Measurements from ENCODE around the gene HOXA7.
A peak's percentile ranks its signal among the peaks of the same experiment; 100 is the strongest.

Gene HOXA7

DNA sequence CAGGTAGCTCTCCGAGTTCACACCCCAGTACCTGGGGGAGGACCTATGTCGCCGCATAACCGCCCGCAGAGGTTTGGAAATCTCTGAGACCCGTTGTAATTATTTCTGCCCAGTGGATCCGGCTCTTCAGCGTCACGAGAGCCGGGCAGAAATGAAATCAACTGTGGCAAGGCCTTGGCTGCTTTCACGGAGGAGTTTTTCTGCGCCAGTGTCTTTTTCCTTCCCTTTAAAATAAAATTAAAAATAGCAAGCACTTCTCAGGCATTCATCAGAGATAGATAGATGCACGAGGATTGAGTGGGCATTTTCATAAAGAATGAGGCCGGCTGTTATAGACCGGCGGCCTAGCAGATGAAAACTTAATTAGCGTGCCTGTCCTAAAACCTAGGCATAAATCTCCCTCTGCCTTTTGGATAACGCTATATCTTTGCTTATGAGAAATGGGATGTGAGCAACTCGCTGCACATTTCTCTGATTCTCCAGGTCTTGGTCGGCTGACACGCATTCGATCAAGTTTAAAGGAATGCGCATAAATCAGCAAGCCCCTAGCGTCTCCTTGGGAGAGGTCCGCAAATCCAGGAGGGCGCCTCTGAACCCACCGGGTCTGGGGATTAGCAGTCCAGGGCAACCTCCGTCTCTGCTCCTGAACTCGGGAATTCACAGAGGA lies 37.0 kb upstream of the HOXA7 start:
- no peak for DNase-seq

DNA sequence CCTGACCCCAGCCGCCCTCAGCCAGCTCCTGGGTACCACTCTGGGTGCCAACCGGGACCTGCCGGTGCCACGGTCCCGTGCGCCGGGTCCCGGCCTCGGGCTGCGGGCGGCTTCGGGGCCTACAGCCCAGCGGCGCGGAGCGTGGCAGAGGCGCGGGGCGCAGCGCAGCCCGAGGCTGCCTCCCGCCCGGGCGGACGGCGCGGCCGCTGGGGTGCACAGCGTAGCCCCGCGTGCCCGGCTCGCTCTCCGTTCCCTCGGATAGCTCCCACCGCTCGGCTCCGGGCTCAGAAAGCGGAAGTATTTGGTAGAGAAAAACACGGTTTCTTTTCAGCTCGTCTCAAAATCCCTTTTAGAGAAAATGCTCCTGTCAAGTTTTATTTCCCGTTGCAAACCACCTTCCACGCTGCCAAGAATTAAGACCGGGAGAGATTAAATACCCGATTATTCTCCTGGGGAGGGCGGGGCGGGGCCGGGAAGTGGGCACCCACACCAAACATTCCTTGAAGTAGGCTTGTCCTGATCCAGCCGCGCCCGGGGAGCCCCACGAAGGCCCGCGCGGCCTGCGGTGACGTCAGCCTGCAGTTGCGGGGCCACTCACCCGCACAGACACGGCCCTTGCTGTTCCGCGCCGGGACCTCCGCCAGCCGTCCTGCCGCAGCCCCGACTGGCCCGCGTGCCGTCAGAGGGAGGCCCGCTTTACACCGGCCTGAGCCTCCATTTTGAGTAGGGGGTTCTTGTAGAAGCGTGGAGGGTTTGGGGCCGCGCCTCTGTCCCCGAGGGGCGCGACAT lies 36.3 kb upstream of the HOXA7 start:
- peak in 1 of 2 donors; percentile 42 for DNase-seq

DNA sequence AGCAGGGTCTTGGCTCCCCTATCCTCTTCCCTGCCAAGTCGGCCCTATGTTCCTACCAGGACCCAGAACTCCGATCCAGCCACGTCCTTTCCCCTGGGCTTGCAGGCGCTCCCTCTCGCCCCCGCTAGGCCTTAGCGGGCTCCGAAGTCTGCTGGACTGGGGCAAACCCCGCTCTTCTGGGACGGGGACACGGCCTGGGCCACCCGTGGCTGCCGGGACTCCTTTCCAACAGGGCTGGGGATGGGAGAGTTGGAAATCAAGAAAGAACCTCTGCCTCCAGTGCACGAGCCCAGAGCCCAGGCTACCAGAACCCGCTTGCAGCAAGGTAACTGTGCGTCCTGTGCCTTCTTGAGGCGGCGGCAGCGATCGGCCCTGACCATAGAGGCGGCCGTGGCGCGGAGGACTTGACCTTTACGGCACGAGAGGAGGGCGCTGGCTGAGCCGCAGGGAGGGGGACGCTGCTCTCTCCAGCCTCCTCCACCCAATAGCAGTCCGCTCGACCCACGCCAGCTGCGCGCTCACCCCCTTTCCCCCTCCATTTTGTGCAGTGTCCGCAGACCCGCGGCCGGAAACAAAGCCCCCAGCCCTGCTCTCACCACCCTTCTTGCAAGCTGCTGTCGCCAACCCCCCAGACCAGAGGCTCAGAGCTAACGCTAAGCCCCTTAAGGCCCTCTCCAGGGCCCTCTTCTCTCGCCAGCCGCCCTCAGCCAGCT lies 35.5 kb upstream of the HOXA7 start:
- DNase-seq, result no peak

DNA sequence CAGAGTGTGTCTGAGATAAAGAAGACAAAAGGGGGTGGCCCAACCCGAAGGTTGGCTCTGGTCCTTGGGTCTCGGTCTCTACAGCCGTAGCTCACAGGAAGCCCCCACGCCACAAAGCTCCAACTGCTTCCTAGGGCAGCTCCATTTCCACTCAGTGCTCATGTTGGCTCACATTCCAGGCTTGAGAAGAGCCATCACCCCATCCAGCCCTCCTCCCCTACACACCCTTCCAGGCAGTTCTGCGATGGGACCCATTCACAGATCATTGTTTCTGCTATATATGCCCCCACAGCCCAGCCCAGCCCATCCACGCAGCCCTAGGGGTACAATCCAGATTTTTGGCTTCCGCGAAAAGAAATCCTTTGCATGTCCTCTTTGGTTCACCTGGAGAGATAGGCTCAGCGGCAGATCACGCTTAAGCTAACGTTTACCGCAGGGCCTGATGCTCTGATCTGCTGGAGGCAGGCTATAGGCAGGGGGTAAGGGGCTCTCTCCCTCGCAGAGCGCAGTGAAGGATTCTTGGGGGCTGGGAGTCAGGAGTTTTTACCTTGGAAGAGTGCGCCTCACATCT lies 34.8 kb upstream of the HOXA7 start:
- no peak for DNase-seq

DNA sequence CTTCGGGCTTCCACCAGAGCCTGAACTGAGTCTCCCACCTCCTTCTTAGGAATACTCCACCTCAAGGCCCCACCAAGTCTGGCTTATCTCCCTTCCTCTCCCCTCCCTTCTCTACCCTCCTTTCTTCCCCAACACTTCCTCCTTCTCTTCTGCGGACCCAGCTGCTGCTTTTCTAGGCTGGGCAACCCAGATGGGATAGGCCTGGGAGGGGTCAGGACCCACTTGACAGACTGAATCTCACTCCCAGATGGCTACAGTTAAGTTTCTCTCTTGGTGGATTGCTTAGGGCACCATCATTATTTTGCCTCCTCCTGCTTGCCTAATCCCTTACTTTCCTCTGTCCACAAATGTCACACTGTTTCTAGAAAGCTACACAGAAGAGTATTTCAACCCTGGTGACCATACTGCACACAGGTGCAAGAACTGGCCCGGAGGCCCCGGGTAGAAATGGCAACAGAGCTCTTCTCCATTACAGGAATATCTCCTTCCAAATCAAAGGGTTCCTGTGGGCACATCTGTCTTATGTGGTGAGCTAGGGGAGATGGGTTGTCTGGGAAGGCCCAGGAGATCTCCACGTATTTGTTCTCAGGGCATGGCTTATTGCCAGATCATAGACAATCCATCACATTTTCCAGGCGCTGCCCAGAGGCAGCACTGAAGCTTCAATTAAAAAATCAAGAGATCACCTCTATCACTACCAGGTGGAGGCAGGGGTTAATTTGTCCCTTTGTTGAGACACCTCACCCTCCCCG lies 33.7 kb upstream of the HOXA7 start:
- DNase-seq, result no peak

DNA sequence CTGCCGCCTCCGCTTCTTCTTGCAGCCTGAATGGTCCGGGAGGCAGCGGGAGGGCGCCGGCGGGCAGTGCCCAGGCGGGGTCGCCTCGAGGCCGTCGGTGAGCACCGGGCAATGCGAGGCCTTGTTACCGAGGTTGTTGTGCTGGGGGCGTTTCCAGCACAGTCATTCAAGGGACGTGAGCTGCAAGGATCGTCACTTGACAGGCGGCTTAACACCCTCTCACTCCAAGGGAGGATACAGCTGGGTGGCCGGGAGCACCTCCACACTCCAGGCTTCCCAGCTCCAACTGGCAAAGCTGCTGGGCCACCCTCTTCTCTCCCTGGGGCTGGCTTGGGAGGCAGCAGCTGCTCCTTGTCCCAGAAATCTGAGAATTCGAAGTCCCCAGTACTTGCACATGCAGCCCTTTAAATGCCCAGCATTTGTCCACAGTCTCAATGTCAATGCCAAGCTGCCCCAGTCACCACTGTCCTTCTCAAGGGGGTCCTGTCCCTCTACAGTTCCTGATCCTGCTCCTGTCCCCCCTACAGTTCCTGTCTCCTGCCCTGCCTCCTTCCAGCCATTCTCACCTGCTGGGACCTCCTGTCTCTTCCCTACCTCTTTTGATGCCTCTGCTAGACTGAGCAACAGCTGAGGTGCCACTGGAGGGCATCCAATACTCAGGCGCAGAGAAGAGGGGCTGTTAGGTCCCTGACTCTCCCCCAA lies 33.0 kb upstream of the HOXA7 start:
- peak in 1 of 2 donors; percentile 9 for DNase-seq

DNA sequence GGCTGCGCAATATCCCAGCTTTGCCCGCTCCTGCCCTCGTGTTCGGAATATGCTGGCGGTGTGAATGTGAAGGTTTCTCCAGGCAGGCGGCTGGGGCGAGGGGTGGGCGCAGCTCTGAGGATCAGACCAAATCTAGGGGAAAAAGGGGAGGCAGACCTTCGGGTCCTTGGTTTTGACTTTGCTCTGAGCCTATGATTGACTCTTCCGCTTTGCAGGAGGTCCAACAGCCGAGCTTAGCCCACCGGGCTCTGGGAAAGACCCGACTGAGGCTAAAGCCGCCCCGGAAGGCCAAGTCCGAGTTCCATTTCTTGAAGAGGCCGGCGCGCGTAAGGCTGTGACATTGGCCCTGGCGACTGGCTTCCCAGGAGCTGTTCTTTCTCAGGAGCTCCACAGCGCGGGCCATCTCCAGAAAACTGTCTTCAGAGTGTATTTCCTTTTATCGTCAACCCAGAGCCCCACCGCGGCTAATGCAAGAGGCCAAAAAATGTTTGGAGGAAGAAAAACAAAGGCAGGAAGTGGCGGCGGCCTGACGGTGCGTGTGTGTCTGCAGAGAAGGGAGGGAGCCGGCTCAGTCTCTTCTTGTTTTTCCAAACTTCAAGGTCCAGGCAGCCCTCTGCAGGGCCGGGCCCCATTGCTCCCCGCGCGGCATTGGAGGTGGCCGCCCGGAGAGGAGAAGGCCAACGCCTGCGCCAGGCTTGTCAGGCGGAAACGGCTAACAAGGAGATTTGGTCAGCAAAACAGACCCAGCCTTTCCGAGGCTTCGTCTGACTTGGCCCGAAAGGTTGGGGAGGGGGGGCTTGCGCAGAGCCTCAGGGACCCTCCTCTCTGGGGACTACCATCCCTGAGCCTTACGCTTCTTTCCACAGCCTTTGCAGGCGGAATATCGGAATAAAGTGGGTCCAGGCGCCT lies 32.2 kb upstream of the HOXA7 start:
- DNase-seq, result peak in 1 of 2 donors; percentile 37

DNA sequence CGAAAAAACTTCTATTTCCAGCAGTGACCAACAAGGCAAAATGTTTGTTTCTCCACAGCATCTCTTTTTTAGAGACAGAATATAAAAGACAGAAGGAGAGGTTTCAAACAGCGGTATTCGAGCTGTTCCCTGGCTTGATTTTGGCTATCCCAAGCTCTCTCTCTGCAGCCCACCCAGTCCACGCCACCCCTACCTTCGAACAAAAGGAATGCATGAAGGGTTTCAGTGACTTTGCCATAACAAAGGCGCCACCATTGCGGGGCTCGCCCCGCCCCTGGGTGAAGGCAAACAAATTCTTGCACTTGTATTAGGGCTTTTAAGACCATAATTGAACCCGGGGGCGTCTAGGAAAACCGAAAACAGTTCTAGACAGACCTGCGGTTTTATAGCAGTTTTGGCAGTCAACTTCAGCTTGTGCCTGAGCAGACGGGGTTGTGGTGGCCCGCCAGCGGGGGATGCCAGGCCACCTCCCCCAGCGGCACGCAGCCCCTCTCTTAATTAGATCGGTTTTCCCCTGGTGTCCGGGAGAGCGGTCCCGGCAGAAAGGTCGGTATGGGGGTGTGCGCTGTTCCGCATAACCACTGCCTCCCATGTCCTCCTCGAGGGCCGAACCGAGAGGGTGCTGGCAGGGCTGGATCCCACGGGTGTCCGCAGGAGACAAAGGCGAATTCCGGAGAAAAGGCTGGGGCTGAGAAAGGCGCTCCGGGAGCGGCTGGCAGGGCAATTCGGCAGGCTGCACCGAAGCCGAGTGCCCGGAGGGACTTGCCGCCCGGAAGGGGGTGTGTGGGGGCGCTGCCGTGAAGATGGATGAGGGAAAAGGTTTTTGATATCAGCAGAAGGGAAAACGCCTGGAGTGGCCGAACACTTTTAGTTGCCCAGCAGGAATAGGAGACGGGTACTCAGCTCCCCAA lies 31.3 kb upstream of the HOXA7 start:
- peak in 1 of 2 donors; percentile 11 for DNase-seq

DNA sequence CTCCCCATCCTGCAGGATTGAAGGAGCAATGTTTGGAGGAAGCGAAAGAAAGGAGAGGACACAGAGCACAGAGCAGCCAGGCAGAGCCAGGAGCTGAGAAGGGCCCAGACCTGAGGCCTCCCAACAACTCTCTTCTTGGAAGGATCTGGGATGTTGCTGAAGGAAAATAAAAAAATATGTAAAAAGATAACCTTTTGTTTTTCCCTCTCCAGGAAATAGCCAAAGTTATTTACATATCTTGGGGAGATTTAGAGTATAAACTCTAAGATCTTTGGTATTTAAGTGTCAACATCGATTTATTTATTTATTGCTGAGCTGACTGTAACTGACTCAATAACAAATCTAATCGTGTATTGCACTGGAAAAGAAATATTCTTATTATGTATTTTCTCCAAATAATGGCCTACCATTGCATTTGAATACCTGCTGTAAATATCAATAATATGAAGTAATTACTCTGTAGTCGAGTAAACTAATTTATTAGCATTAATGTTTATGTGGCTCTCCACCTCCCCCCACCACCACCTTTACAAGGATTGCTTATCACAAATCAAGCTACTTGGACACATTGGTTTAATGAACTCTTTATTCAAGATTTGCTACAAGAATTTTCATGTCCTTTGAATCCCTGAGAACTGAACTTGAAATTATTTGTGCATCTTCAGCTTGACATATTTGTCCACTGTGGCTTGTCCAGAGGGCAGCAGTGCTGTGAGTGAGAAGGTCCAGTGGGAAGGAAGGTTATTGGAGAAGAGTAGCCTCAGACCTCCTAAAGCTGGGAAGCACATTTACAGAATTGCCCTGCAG lies 30.4 kb upstream of the HOXA7 start:
- DNase-seq, result no peak

DNA sequence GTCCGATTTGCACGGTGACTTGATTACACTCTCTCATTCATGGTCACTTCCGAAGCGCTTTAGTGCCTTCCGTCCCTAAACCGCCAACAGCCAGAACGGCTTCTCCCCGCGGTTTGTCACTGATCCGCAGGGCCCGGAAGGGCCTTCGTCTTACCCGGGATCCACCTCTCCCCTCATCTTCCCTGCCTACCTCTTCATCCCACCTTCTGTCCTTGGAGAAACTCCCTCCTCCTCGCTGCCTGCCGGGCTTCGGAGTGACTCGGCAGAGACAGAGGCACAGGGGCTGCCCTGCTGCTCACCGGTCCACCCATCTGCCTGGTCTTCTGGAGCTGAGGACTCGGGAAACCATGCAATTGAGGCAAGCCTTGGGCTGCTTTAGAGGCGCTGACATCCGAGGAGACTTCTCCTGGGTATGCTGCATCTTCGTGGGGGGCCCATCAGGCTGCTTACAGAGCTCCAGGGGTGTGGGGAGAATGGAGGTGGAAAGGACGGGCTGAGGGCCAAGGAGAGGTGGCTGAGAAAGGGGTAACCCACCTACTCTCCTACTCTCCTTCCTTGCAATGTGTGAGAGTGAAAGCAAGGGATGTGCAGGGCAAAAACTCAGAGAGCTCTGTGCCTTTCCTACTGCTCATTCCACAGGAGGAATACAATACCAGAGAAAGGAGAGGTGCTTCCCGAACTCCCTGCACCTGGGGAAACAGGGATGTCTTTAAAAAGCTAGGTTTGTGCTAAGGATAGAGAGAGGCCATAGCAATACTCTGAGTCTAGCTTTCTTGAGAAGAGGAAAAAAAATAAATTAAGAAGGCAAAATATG lies 29.6 kb upstream of the HOXA7 start:
- peak in 1 of 2 donors; percentile 11 for DNase-seq

DNA sequence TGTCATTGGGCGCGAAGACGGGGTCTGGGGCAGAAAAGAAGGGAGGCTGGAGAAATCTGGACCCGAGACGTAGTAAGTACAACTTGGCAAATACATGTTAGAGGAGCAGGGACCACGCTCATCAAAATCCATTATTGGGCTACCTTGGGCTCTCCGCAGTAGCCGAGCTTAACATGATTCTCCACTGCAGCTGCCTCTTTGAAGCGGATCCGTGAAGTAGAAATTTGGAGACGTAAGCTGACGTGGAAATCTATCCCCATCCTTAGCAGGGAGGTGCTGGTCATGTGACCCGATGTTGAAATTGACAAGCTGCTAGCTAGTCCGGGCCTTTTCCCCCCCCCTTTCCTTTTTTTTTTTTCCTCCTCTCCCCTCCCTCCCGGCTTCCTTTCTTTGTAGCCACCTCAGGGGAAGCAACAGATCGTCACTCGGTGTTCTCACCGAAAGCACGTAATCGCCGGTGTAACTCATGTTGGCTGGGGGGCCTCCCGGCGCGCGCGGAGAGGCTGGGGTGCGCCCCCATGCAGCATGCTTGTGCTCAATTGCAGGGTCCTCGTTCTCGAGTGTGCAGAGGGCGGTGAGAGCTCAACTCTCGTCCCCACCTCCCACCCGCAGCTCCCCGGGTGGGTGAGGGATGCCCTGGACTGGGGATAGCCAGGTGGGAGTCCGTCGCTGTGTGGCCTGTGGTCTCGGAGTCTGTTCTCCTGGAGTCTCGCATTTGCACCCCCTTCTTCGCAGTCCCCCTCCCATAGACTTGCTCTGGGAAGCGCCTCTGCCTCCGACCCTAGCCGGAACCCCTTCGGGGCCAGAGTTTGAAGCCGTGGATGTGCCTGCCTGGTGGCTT lies 28.8 kb upstream of the HOXA7 start, which contains the start of gene HOXA11:
Gene HOXA11 (minus strand): TSS at position 220 of the 841 bp plus-strand sequence. CDS start 88 bp downstream, at position 132.
- peak in 1 of 2 donors; percentile 11 for DNase-seq

DNA sequence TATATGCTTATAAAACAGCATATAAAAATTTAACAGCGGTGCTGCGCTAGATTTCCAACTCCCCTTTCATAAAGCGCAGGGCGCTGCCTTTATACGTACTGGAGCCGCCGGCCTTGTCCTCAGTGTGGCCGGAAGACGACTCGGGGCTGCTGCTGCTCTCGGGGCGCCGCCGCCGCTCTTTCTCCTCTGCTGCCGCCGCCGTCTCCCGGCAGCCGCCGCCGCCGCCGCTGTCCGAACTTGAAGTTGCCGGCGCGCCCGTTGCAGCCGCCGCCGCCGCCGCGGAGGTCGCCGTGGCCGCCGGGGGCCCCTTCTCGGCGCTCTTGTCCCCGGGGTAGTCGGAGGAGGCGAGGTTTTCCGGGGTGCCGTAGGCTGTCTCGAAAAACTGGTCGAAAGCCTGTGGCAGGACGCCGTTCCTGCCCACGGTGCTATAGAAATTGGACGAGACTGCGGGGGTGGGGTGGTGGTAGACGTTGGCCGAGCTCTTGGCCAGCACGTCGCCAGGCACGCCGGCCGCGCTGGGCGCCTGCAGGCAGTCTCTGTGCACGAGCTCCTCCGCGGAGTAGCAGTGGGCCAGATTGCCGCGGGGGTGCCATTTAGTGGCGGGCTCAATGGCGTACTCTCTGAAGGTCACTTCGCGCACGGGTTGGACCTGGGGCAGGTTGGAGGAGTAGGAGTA lies 28.0 kb upstream of the HOXA7 start:
- DNase-seq, result no peak

DNA sequence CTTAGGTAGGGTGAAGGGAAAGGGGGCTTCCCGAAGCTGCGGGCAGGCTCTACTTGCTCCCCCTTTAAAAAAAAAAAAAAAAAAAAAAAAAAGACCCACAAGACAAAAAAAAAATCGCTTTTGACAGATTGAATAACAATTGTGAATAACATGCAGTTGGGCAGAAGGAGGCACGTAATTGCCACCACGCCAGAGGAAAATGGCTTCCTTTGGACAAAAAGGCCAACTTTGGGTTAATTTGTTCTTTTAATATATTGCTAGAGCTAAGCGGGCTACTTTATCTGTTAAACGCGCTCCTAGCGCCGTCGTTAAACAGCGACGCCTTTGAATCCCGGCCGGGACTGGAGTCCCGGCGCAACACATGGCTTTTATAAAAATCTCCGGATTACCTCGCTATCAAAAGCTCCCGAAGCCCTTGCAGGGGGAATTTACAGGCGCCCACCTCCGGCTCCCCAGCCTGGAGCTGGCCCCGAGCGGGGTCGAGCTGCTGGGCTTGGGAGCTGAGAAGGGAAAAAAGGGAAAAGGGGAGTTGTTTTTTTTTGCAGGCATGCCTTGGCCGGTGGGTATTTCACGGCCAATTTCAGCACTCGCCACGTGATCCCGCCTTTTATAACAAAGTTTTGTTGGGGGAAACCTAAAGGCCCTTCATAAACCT lies 27.3 kb upstream of the HOXA7 start:
- DNase-seq, result no peak

DNA sequence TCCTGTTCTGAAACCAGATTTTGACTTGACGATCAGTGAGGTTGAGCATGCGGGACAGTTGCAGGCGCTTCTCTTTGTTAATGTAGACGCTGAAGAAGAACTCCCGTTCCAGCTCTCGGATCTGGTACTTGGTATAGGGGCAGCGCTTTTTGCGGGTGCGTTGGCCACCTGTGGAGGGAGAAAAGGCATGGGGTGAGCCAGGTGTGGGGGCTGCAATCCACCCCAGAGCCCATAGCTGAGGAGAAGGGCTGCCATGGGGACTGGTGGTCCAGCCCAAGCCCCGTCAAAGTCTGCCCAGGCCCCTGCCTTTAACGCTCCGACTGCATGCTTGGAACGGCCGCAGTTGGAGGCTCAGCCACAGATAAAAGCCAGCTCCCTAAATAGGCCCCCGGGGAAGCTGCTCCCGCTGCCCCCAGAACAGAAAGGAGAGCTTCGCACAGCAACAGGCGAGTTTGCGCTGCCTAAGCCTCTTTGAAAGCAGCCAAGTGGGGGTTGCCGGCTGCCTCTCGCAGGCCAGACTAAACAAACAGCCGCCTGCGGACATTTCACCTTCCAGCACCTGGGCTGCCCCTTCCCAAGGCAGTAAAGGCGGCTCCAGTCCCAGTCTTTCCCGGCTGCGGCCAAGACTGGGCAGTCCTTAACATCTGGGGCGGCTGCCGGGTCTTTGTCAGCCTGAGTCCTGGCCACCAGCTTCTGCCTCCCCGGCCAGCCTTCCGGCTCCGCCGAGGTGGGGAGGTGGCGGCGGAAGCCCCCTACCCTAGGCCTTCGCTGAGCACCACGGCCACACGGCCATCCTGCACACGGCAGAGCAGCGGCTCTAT lies 26.6 kb upstream of the HOXA7 start:
- peak in 1 of 2 donors; percentile 9 for DNase-seq
